NB4 (cell line): ENCODE data around the gene CREB1.

ENCODE experiments used
- CTCF ChIP-seq: IDR thresholded peaks from one replicate; pipeline ENCODE4 v1.5.1; 2012; ENCODE audit warnings: low read depth, low read length
- POLR2A ChIP-seq: IDR thresholded peaks from 2 replicates; pipeline ENCODE4 v1.6.1; 2011; ENCODE audit warnings: mild to moderate bottlenecking; ENCODE audit not compliant: insufficient read length; ENCODE audit errors: extremely low read depth

- TF ChIP-seq CTCF (no peak), POLR2A (no peak)
Measured at GRCh38 chr2:207571370-207571769, 41.6 kb downstream of the CREB1 start.
